ENCODE measurements around the gene DDAH2. TPM values are rescaled to one million over a fixed set of nuclear protein-coding genes. Genes with fewer than 3 reads are reported as not detected.

Gene DDAH2
- total RNA-seq, 1 experiment from 2014 or later, result 43.4 TPM

DNA sequence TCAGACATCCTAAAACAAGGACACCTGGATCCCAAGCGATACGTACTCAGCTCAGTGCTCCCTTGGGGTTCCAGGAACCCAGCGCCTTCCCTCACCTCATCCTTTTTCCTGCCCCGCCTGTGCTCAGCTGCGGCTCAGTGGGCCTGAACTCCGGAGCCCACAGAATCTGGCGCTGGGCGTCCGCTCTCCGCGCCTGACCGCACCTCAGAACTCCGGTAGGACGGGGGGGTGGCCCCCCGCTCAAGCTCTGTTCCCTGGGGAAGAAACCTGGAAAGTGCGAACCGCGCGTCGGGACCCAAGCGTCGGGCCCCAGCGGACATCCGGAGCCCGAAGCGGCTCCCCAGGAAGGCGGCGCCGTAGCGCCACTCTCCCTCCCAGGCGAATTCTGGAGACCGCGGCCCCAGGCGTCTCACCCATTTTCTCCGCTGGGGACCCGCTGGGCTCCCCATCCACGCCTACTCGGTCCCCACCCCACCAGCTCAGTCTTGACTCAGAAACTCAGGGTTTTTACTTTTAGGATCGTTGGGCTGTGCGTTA lies 47.9 kb downstream of the DDAH2 start:
- Histone ChIP-seq H3K4me3 (replicated peaks in 1 of 2; ENCODE audit: low read depth in 1 of 2, low read length in 2 of 2) (peak overlapping the region; percentile 53 to 61), H3K9me2 (ENCODE audit: insufficient read depth) (no peaks in the 10 kb centered on the region), H4K20me1 (ENCODE audit: insufficient read depth) (no peaks in the 10 kb centered on the region), H3K27me3 (ENCODE audit: insufficient read depth, low read length) (no peaks in the 10 kb centered on the region), H2AFZ (ENCODE audit: low read depth, low read length, poor library complexity, severe bottlenecking) (peak overlapping the region; percentile 57), H3K79me2 (ENCODE audit: insufficient read depth, low read length) (no peaks in the 10 kb centered on the region), H3K4me2 (ENCODE audit: low read length) (peak overlapping the region; percentile 85), H3K9me3 (ENCODE audit: control insufficient read depth in 1 of 2, insufficient read depth in 1 of 2, low read depth in 1 of 2, low read length in 2 of 2) (no peaks in the 10 kb centered on the region), H3K4me1 (ENCODE audit: control insufficient read depth in 1 of 2, insufficient read depth in 2 of 2, low read length in 2 of 2) (peaks cover 4 to 19% of the 10 kb centered on the region in 2 experiments; a peak in 3 of 4 replicates), H3K9ac (ENCODE audit: low read length) (peak overlapping the region; percentile 64), H3K27ac (ENCODE audit: low read depth, low read length) (peak overlapping the region; percentile 70), H3K36me3 (ENCODE audit: control insufficient read depth in 1 of 2, insufficient read depth in 2 of 2, low read length in 2 of 2) (no peaks in the 10 kb centered on the region)
- TSS peak; percentile 49 for BruUV-seq (replicated peaks)
- DNase-seq (ENCODE audit: low read depth, low spot score), result no peak
- peak; percentile 67 for ATAC-seq
- intact Hi-C loops (cut with micrococcal nuclease), result loop anchor here (2.0 kb wide), 1 partner anchor 50 kb away; no protein-coding TSS in a partner anchor
- POLR2A ChIA-PET, result interaction anchor here (0.7 to 0.9 kb wide), 2 partner anchors 48 to 146 kb away, joined by 3 read pairs; partner anchors contain the start of genes DDAH2 and HSPA1B
- no peak for TF ChIP-seq ZBTB33 (IDR thresholded peaks at IDR 0.05; ENCODE audit: extremely low read depth, insufficient replicate concordance, low read length)
- no peak for TF ChIP-seq CBX3 (IDR thresholded peaks at IDR 0.05; ENCODE audit: low read depth)
- TF ChIP-seq ZFX (IDR thresholded peaks at IDR 0.05), result peak; percentile 52; the same call in 1 of the 2 replicates
- RAD21 ChIA-PET (ENCODE audit: low non-redundant PET in 1 of 2, low total read pairs in 2 of 2, uncharacterized antibody in 2 of 2, unreplicated experiment in 2 of 2), result interaction anchor here (0.6 to 0.9 kb wide), 3 partner anchors 54 to 370 kb away, joined by 3 read pairs; no protein-coding TSS in a partner anchor
- CTCF ChIA-PET, result interaction anchor here (0.7 to 2.2 kb wide), 4 partner anchors 58 to 271 kb away, joined by 3 to 9 read pairs (median 6); partner anchors contain the start of gene MSH5
